ENCODE measurements around the gene PHRF1. TPM values are rescaled to one million over a fixed set of nuclear protein-coding genes. Genes with fewer than 3 reads are reported as not detected.

Gene PHRF1
- 22.3 and 28.4 TPM in 2 replicates for total RNA-seq

DNA sequence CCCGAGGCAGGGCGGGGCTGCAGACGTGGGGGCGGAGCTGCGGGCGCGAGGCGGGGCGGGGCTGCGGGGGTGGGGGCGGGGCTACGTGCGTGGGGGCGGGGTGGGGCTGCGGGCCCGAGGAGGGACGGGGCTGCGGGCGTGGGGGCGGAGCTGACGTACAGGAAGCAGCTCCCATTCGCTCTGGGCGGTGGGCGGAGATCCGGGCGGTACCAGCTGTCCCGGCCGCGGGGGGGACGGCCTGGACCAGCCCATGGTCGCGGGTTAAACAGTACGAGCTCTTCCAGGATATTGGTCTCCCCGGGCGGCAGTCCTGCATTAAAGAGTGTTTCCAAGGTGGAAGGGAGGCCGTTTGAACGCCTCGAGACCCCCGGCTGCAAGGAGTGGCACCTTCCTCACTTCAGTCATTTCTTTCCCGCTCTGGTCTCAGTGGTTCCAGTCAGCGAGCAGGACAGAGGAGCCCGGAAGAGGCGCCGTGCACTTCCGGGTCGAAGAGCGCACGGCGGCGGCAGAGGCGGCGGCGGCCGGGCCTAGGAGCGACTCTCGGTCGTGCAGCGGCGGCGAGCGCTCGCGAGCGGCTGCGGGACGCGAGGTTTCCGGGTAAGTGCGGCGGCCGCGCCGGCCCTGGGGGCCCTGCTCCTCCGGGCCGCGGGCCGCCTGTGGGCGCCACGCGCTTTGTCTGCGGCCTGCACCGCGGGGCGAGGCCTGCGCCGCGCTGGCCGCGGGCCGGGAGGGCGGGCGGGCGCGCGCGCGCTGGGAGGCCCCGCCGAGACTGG, at the start of gene PHRF1:
Gene PHRF1, plus strand, starts transcription at position 475 of the 773 bp plus-strand sequence. CDS start 5,043 bp downstream, outside the sequence.

DNA sequence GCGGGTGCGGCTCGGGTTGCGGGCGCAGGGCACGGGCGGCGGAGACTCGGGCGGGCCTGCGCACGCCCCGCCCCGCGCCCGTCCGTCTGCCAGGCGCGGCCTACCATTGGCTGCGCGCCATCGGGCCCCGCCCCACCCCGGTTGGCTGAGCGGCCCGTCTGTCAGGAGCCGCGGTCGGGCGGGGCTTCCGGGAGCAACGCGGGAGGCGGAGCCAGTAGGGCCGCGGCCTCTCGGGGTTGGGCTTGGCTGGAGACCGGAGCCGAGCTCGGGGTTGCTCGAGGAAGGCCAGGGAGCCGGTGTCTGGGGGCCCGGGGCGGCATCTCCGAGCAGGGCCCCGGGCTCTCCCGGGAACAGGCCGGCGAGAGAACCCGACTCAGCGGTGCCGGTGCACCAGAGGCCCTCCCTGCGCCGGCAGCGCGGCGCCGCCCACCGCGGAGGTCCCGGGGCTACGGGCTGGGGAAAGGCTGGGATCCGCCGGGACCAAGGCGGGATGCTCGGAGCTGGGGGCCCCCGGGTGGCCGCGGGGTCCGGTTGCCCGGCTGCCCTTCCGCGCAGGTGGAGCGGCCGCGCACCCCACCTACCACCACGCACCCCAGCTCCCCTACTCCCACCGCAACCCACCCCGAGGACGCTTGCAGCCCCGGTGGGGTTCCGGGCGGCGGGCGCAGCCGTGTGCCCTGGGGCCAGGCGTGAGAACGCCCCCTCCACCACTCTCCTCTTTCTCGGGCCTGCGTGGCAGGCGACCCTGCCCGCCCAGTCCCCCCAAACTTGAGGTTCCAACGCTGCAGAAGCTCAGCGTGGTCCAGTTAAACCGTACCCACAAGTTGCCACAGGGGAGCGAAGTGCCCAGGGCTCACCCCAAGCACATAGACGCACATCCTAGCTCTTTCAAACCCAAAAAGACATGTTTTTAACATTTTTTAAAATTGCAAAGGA, 40.5 kb upstream of the PHRF1 start, which contains the start of gene HRAS:
Gene HRAS, minus strand, starts transcription at position 58 of the 936 bp plus-strand sequence.

DNA sequence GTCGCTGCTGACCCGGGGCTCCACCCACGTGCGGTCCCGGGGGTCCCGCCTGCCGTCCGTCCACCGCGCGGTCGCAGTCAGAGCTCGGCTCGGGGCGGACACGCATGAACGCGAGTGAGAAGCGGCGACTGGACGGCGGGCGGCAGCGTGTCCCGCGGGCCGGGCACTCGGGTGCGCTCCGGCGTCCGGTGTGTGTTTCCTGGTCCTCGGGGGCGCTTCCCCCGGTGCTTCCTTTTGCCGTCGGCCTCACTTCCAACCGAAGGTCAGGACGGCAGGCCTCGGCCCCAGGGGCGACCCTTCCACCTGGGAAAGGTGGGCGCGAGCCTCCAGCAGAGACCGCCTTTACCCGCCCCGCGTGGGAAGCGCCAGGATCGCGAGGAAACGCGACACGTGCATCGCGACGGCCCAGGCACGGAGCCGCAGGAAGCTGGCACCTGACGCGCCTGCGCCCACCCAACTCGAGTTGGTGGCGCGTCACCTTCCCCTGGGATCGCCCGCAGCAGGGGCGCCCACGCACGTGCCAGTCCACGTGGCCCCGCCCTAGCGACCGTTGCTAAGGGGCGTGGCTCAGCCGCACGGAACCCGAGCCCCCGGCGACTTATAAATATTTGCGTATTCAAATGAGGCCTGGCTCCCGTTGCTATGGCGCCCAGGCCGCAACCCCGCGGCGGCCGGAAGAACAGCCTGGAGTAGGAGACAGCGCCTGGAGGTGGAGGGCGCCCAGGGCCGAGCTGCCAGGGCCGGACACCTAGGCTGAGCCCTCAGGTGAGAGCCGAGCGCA, 39.2 kb upstream of the PHRF1 start, which contains the start of gene LRRC56:
Gene LRRC56, plus strand, starts transcription at position 687 of the 781 bp plus-strand sequence. CDS start 3,158 bp downstream, outside the sequence.

GRCh38 chr11:560305-561147, 15.7 kb upstream of the PHRF1 start, which contains the start of the genes LMNTD2 and RASSF7:
LMNTD2 (minus strand) TSS chr11:560738; CDS start chr11:560716, 22 bp downstream.
RASSF7 (plus strand) TSS chr11:560970; CDS start chr11:561769, 799 bp downstream.

GRCh38 chr11:615504-616319, 39.4 kb downstream of the PHRF1 start, which contains the start of gene IRF7:
IRF7 (minus strand) TSS chr11:615950; CDS start chr11:615364, 586 bp downstream.

DNA sequence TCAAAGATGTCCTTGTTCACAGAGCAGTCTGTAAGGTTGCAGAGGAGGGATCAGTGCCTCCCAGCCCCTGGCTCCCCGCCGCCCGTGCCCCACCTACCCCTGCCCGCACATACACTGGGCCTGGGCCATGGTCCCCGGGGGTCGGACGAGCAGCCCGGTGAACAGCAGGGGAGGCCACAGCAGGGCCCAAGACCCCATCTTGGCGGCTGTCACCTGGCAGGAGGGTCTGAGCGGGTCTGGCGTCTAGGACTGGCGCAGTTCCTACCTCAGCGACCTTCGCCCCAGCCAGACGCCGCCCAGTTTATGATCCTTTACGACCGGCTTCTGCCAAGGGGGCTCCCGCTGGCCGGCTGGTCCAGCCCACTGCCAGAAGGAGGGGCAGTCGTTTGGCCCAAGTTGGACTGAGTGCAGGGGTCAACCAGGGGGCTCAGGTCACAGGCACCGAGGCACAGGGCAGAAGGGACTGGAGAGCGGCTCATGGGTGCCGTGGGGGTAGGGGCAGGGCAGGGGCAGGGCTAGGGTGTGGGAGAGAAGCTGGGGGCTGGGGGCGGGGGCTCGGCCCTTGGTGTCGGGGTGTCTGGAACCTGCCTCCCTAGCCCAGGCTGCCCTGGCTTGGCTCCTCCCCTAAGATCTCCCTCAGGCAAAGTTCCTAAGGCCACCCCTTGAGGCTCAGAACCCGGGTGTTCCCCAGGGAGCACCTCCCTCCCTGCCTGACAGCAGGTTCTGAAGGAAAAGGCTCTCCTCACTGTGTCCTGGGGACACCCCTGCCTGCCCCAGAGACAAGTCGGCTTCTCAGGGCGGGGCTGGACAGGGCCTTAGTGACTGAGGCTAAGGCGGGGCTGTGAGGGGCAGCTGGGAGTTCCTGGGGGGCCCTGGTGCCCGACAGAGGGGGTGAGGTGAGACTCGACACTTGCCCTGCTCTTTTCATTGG, 48.7 kb downstream of the PHRF1 start, which contains the start of gene CDHR5:
Gene CDHR5, minus strand, starts transcription at position 251 of the 931 bp plus-strand sequence. Its CDS starts 53 bp downstream, at position 198.

DNA sequence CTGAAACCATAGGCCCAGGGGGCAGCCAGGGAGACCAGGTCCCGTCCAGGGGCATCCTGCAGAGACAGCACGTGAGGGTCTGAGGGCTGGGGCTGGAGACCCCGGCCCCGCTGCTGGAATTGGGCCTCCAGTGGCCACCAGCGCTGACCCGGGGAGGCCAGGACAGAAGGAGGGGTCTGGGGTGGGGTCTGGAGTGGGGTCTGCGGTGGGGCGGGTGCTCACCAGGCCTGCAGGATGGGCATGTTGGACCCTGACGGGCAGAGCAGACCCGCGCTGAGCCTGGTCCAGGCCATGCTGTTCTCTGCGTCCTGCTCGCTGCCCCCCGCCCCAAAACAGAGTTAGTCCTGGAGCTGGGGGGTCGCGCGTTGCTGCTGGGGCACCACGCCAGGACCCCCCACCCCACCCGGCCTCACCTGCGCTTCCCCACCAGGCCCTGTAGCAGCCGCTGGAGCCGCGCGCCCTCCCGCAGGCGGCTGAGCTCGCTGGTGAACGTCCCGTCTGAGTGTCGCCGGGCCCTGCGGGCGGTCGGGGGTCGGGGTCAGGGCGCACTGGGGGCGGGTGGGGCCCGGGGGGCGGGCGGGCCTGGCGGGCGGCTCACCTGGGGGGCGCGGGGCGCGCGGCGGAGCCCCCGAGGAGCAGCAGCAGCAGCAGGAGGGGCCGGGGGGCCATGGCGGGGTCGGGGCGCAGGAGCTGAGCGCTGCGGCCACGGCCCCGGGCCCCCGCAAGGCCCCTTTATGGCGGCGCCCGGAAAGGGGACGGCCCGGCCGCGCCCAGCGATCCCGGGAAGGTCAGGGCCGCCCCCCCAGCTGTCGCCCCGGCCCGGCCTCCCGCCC, 50.4 kb downstream of the PHRF1 start, which contains the start of gene SCT:
Gene SCT, minus strand, starts transcription at position 707 of the 833 bp plus-strand sequence. Its CDS starts 38 bp downstream, at position 669.

GRCh38 chr11:636511-637332, 60.5 kb downstream of the PHRF1 start, which contains the start of gene DRD4:
DRD4 (plus strand) TSS chr11:637269; CDS start chr11:637305, 36 bp downstream.

Other genes starting within 250 kb of the PHRF1 start
- gene B4GALNT4, start 207.0 kb upstream of the PHRF1 start, total RNA-seq, result 1.4 and 1.9 TPM in 2 replicates
- gene PKP3, start 182.3 kb upstream of the PHRF1 start, total RNA-seq, result 2.1 and 2.8 TPM in 2 replicates
- gene SIGIRR, start 161.5 kb upstream of the PHRF1 start, total RNA-seq, result 11.3 and 18.6 TPM in 2 replicates
- gene ANO9, start 134.5 kb upstream of the PHRF1 start, total RNA-seq, result not detected in 2 replicates
- 31.9 and 45.2 TPM in 2 replicates for gene PTDSS2, start 126.2 kb upstream of the PHRF1 start, total RNA-seq
- gene RNH1, start 69.2 kb upstream of the PHRF1 start, total RNA-seq, result 187 and 255 TPM in 2 replicates
- gene HRAS, start 40.9 kb upstream of the PHRF1 start, total RNA-seq, result 33.8 and 108 TPM in 2 replicates
- 0.38 and 0.56 TPM in 2 replicates for gene LRRC56, start 38.9 kb upstream of the PHRF1 start, total RNA-seq
- under 0.01 and 0.85 TPM in 2 replicates for gene LMNTD2, start 15.7 kb upstream of the PHRF1 start, total RNA-seq
- gene RASSF7, start 15.5 kb upstream of the PHRF1 start, total RNA-seq, result 5.9 and 6.2 TPM in 2 replicates
- 6.3 and 7.9 TPM in 2 replicates for gene IRF7, start 39.5 kb downstream of the PHRF1 start, total RNA-seq
- not detected in 2 replicates for gene CDHR5, start 48.5 kb downstream of the PHRF1 start, total RNA-seq
- gene SCT, start 50.7 kb downstream of the PHRF1 start, total RNA-seq, result not detected in 2 replicates
- not detected in 2 replicates for gene DRD4, start 60.8 kb downstream of the PHRF1 start, total RNA-seq
- gene DEAF1, start 118.8 kb downstream of the PHRF1 start, total RNA-seq, result 24.2 and 28.2 TPM in 2 replicates
- gene TMEM80, start 119.3 kb downstream of the PHRF1 start, total RNA-seq, result 6.8 and 8.1 TPM in 2 replicates
- gene EPS8L2, start 129.8 kb downstream of the PHRF1 start, total RNA-seq, result 19.0 and 22.8 TPM in 2 replicates
- 98.9 and 103 TPM in 2 replicates for gene TALDO1, start 171.0 kb downstream of the PHRF1 start, total RNA-seq
- 17.1 and 23.1 TPM in 2 replicates for gene GATD1, start 201.0 kb downstream of the PHRF1 start, total RNA-seq
- 0.28 and 0.96 TPM in 2 replicates for gene CEND1, start 213.6 kb downstream of the PHRF1 start, total RNA-seq
- 7.0 and 15.0 TPM in 2 replicates for gene SLC25A22, start 221.8 kb downstream of the PHRF1 start, total RNA-seq
- 5.4 and 7.0 TPM in 2 replicates for gene PIDD1, start 228.8 kb downstream of the PHRF1 start, total RNA-seq
- 101 and 189 TPM in 2 replicates for gene RPLP2, start 233.5 kb downstream of the PHRF1 start, total RNA-seq
- 13.0 and 15.5 TPM in 2 replicates for gene PNPLA2, start 242.4 kb downstream of the PHRF1 start, total RNA-seq